Measurements from ENCODE around the gene TDRD7.

Gene TDRD7

DNA sequence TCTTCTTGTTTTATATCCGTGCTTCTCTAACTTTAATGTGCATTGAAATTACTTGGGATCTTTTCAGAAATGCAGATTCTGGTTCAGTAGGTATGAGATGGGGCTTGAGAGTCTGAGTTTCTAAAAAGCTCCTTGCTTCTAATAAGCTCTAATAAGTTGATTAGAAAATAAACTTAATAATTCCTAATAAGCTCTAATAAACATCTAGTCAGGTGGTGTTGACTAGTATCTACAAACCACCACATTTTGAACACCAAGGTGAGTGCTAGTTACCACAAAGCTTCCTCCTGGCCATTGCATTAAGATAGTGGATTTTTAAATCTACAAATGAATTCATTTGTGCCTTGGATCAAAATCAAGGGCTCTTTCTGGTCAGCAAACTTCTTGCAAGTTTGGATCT is 94.9 kb downstream of the TDRD7 start:
- no peak for DNase-seq (ENCODE audit: low spot score)

DNA sequence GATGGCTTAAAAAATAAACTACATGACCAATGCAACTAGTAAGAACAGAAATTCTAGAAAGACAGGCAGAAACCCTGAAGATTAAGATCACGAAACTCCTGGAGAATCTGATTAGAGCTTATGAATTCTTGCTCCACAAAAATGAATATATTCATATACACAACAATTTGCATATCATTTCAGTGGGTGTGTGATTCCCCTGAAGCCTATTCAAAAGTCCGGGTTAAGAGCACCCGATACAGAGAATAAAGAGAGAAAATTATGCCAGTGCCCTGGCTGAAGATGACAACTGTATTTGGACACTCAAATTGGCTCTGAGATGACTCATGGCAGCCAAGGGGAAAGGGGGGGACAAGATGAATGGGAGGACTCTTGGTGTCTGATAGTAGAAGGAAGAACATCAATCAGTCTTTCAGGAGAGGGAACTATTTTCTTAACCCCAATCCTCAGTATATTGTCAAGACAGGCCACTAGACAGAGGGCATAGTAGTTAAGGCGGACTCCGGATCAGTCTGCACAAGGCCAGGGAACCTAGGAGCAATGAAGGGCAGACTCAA is 95.6 kb downstream of the TDRD7 start:
- DNase-seq (ENCODE audit: low spot score), result no peak

DNA sequence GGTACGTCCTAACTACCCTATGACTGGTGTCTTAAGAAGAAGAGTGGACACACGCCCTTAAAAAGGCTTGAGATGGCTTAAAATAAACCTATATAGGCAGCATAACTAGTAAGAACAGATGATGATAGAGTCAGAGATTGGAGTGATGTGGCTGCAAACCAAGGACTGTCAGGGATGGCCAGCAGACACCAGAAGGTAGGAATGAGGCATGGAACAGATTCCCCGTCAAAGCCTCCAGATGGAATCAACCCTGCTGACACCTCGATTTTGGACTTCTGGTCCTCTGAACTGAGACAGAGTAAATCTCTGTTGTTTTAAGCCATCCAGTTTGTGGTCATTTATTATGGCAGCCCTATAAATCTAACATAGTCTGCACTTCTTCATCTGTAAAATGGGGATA is 97.0 kb downstream of the TDRD7 start:
- no peak for DNase-seq (ENCODE audit: low spot score)

DNA sequence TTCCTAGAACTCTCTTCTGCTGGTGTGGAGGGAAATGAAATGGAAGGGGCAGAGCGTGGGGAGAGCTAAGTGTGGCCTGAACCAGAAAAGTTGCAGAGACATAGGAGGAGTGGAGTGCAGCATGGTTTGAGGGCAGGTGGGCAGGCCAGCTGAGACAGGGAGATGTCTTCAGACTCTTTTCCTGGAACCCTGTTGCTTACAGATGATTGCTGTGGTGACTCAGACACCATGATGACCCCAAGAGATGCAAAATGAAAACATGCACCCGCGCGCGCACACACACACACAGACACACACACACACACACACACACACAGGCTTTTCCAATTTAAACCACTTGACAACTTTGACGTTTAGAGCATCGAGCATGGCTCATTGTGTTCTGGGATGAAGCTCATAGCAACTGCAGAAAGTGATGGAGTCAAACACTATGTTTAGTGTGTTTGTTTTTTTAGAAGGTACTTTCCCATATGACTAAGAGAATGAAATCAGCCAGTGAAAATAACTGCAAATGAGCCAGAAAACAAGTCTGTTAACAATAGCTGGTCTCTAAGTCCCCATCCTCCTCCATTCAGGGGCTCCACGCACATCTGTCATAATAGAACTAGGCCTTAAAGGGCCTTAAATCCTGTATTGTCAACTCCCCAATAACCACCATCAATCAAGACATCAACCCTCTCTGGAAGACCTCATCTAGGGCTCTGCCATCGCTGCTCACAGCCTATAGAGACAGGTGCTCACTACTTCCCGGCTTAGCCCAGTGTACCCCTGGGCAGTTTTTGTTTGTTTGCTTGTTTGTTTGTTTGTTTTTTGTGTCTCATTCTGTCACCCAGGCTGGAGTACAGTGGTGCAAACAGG is 99.1 kb downstream of the TDRD7 start:
- DNase-seq (ENCODE audit: low spot score), result peak; percentile 58

DNA sequence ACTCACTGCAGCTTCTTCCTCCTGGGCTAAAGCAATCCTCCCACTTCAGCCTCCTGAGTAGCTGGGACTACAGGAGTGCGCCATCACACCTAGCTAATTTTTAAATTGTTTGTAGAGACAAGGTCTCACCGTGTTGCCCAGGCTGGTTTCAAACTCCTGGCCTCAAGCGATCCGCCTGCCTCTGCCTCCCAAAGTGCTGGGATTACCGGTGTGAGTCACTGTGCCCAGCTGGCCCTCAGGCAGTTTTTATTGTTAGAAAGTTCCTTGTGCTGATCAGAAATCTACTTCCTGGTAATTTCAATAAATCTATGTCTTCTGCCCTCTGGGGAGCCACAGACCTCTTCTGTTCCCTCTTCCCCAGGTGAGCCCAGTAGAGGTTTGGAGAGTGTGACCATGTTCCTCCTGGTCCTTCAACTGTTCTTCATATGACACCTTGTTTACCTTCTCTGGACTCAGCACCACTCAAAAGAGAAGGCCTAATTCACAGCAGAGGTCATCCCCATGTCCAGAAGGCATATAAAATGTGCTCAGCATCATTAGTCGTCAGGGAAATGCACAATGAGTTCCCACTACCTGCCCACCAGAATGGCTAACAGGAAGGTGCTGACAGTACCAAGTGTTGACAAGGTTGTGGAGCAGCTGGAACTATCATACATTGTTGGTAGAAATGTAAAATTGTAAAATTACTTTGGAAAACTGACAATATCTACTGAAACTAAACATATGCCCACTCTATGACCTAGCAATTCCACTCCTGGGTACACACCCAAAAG is 99.9 kb downstream of the TDRD7 start:
- no peak for DNase-seq (ENCODE audit: low spot score)

DNA sequence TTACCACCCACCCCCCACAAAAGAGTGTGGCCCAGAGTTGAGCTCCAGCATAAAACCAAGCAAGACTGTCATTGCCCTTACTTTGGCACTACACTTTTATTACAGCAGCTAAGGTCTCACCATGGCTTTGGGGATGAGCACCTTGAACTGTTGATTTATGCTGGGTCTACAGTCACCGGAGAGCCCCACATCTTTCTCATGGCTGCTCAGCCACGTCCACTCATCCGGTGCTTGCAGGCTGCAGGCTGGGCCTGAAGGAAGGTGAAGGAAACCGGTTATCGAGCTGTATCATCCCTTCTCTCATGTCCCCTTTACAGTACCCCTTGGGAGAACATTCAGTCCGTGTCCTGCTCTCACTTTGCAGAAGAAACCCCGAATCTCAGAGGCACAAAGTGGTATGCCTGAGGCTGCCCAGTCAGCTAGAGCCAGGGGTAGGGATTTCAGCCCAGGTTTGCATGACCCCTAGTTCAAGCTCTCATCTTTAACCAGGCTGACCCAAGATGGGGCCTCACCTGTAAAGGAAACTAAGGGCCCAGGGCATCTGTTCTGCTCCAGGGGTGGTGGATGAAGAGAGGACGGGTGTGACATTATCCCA is 101.2 kb downstream of the TDRD7 start:
- no peak for DNase-seq (ENCODE audit: low spot score)

DNA sequence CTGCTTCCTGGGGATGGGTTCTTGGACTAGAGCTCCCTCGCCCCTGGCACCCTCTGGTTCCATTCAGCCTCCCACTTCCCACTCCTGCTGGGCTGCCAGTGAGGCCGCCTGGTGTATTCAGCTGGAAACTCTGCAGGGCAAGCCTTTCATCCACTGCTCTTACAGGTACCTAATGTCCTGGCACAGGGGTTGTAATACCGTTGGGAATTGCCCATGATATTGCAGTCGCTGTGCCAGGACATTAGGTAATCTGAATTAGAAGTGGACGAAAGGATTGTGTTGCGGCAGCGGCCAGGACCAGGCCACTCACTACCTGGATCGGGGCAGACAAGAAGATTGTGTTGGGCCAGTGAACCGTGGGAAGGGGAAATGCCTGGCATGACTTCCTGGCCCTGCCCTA is 102.6 kb downstream of the TDRD7 start:
- no peak for DNase-seq (ENCODE audit: low spot score)

DNA sequence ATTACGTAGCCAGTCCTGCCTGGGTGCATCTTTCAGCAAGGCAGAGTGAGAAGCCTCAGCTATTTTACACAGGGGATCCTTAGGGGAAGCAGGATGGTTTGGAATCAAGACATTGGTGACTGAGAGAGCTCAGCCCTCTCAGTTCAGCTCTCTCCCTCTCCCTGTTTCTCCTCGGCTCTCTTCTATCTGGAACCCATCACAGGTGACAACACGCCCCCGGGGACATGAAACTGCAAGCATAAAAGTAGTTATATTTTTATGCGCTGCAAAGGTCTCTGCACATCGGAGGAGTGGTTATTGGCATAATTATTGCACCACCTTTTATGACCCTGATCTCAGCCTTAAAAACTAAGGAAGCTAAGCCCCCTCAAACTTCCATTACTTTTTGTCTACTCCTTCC is 103.8 kb downstream of the TDRD7 start:
- DNase-seq (ENCODE audit: low spot score), result no peak

DNA sequence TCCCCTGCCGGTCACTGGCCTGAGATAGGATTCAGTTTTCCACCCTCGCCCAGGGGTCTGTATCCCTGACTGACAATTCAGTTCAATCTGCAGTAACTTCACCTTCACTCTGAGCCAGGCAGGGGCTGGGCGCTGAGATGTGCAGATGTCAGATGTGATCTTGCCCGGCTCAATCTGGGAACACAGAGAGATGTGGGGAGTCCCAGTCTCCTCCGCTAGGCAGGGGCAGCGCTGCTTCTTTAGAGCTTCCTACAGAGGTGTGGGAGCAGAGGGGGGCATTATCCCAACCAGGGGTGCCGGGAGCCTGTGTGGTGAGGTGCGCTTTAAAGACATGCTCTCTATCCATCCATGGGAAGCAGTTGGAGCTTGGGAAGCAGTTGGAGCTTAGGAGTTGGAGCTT is 104.2 kb downstream of the TDRD7 start:
- DNase-seq (ENCODE audit: low spot score), result no peak

DNA sequence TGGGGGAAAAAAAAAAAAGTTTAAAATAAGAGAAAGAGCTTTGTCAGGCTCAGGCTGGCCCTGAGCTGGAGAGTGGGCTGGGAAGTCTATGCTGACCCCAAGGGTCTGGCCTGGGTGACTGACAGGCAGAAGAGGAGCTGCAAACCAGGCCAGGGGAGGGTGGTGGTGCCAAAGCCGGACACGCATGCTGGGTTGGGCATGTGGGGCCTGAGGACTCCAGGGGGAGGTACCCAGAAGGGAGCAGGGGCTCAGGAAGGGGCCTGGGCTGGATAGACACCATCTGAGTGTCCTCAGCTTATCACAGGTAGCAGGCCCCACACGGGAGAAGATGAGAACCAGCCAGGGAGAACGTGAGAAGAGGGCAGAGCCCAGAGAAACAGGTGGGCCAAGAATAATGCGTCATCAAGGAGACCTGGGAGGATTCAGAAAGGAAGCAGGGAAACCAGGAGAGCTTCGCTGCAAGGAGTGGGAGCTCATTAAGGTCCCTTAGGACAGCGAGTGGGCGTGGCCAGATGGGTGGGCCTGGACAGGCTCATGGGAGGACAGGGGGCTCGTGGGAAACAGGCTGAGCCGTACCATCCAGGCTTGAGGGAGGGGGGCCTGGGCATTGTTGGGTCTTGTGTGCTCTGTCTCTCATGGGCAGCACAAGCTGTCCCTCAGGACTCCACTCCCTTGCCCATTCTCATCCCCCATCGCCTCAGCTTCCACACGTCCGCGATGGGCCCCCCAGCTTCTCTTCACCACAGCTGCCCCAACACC is 105.6 kb downstream of the TDRD7 start:
- DNase-seq (ENCODE audit: low spot score), result no peak

DNA sequence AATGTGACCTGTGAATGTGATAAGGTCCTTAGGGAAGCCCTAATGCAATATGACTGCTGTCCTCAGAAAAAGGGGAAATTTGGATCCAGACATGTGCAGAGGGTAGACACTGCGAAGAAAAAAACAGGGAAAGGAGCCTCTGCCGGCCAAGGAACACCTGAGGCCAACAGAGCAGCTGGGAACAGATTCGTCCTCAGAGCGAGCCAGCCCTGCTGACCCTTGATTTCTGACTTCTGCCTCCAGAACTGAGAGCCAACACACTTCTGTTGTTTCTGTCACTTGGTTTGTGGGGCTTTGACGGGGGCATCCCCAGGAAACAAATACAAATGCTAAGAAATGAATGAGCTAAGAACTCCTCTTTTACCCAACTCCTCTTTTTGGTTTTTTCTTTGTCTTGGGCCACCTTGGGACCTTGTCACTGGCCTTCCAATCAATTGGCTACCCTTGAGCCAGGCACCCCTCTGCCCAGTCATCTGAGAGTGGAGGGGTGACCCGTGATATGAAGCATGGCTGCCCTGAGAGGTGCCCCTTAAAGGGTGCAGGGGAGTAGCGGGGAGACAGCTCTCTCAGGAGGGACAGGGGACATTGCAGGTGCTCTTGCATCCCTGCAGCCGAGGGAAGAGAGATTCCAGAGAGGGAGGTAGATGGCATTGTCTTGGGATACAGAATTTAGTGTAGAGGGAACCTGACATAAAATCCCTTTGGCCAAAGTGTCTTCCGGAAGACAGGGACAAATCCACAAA is 106.4 kb downstream of the TDRD7 start:
- DNase-seq (ENCODE audit: low spot score), result no peak

DNA sequence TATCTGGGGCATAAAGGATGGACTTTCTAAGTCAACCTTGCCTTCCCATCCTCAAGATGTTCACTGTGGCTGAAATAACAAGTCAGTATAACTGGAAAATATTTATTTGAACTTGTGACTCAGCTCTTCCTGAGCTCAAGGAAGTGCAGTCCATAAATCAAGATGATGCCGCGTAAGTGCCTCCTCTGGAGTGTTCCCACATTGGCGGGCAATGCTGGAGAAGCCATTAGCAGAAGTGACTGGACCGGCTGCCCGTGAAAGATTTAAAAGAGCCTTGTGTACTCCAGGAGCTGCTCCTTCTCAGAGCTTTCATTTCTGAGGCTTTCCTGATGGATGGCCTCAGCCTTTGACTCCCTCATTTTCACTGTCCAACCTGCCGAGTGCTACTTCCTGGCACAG is 107.0 kb downstream of the TDRD7 start:
- no peak for DNase-seq (ENCODE audit: low spot score)

DNA sequence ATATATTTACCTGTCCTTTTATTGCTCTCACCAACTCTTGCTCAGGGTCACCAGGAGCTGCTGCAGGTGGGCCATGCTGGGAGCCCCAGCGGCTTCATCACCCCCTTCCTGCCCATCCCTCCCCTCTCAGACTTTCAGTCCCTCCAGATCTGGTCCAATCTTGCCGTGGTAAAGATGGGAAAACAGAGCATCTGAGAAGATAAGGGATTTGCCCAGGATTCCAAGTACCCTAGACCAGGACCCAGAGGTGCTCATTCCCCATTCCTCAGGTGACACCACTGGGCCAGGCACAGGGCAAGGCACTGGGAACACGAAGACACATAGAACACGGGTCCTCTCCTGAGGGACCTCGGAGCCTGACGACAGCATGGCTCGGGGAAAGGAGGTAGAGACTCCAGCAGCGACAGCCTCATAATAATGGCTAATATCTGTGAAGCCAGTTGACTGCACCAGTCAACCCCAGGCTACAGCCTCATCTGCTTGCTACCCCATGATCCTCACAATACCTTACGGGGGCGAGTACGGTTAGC is 107.6 kb downstream of the TDRD7 start:
- DNase-seq (ENCODE audit: low spot score), result no peak

DNA sequence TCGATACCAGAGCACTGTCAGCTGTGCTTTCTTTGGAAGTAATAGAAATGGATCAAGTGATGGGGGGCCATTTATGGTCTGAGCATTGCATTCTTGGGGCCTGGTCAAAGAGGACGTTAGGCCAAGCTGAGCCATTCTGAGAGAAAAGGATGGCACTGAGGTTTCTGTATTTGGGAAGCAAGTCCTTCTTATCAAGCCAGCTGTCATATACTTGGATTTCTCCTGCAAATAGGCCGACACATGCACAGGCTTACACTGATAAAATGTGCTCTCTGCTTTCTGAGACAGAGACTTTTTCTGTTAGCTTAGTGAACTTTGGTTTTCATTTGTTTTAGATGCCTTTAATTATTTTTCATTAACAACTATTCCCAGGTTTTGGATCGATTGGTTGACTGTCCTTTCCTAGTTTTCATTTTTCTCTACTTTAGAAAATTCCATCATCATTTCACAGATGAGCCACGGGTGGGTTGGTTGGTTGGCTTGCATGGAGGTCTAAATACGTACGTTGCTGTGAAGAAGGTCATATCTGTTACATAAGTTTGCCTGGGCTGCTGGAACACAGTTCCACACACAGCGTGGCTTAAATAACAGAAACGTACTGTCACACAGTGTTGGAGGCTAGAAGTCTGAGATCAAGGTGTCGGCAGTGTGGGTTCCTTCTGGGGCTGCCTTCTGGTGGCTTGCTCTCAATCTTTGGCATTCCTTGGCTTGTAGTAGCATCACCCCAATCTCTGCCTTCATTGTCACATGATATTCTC is 109.9 kb downstream of the TDRD7 start:
- no peak for DNase-seq (ENCODE audit: low spot score)

DNA sequence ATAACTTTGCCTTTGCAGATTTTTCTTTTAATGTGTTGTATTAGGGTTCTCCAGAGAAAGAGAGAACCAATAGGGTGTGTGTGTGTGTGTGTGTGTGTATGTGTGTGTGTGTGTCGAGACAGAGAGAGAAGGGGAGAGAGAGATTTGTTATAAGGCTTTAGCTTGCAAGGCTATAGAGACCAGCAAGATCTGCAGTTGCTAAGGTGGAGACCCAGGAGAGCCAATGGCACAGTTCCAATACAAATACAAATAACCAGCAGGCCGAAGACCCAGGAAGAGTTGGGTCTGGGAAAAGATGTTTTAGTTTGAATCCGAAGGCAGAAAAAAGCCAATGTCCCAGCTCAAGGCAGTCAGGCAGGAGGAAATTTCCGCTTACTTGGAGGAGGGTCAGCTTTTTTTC is 112.5 kb downstream of the TDRD7 start:
- no peak for DNase-seq (ENCODE audit: low spot score)

DNA sequence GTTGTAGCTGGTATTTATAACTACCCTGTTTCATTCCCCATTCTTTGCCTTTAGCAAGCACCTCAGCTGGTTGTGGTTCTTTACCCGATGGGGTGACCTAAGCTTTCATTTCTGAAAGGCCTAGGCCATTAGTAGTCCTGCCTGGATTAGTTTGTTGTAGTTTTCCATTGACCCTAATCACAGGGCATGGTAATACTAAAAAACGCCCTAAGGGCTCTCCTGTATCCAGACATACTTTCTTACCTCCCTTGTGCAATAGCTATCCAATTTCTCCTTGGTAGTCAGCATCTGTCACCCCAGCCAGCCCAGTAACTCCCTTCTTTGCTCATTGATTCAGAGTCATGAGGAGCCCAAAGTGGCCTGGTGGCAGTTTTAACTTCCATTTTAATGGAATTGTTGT is 113.6 kb downstream of the TDRD7 start:
- no peak for DNase-seq (ENCODE audit: low spot score)

DNA sequence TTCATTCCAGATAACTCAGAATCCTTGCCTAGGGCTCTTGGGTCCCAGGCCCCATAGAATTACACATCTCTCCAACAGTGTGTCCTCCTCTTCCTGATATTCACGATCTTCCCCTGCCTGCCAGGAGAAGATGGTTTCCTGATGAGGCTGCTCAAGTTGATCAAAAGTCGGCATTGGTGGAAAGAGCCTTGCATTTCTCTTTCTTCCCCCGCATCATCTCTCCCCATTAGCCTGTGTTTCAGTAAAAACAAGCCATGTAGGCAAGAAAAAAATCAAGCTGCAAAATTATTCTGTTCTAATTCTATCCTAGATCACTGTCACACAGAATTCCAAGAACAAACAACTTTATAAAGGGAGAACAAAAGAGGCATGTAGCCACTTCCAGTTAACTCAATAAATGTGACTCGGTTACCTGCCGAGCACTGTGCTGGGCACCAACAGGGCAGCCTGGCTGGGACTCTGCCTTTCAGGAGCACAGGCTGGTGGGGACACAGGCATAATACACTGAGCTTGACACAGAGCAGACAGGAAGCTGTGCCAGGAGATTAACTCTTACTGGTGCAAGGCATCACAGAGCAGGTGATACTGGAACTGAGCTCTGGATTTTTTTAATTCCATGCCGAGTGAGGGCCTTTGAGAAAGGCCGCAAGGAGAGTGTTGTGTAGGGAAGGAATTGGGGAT is 115.1 kb downstream of the TDRD7 start:
- no peak for DNase-seq (ENCODE audit: low spot score)

DNA sequence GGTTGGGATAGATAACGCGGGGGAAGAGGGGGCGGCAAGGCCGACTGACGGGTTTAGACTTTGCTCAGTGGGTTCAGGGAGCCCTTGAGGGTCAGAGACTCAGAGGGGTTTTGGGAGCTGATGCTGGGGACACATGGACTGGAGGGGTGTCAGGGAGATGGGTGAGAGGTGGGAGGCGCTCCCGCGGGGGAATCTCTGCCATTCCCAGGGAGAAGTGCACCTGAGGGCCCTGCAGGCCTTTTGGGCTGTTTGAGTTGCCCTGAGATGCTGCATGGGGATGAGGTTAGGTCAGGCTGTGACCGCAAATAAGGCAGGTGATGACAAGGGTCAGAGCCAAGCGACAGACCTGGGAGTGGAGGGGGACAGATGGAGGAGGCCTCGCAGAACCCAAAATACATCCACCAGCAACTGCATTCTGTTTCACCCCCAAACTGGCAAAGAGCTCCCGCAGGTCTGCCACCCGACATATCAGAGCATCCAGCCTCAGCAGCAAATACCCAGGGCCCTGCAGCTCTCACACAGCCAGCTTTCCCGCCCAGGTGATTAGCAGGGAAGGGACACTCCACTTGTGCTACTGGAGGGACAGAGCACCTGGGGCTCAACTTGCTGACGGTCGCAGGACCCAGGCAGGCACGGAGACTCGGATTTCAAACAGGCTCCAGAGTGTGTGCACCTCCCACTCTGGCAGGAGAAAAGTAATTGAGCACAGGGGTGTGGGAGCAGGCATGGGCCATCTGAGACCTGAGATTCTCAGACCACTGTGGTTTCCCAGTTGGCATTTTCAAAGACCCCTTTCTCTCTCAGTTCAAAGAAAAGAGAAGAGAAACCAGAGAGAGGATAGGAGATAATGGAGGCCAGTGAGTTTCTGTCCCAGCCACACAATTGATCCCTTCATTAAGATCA is 116.0 kb downstream of the TDRD7 start:
- DNase-seq (ENCODE audit: low spot score), result no peak
